SK-N-SH (cell line): ENCODE results near the gene UVRAG. TPM values are rescaled to one million over a fixed set of nuclear protein-coding genes. Genes with fewer than 3 reads are reported as not detected.

Experiments used
- CTCF ChIA-PET: fragments of 300-600, 350-600 bp; formaldehyde crosslinking; extraction: SDS; loops from one replicate; lab custom pipeline; 2021; lab: Yijun Ruan, JAX
- POLR2A ChIA-PET: fragments of 350-600 bp; sonication (Branson Sonifier 250); formaldehyde crosslinking; extraction: SDS; loops from one replicate; lab custom pipeline; 2020; ENCODE audit warnings: antibody characterized with exemption, inconsistent platforms; lab: Yijun Ruan, JAX
- DNase-seq: peaks from one replicate; pipeline ENCODE4 v3.0.0; 2012
- H2AFZ ChIP-seq: fragments of 200-600 bp; sonication (generic); 2 replicates; pipeline ENCODE4 v1.8.1; 2016; ENCODE audit warnings: antibody characterized with exemption, mild to moderate bottlenecking, low read depth
- H3F3A ChIP-seq: fragments of 200-600 bp; sonication (generic); replicated peaks from 2 replicates; pipeline ENCODE3; 2016; ENCODE audit warnings: antibody characterized with exemption, mild to moderate bottlenecking; ENCODE audit not compliant: insufficient read depth
- H3K27ac ChIP-seq, 2 experiments: fragments of 200-500 bp in 1 of 2; fragments of 200-600 bp in 1 of 2; sonication (Bioruptor generic) in 1 of 2; sonication (generic), shearing (Covaris generic) in 1 of 2; 2 replicates each; pipeline versions ENCODE4 v1.5.1 to v1.6.1; 2014 to 2016; ENCODE audit warnings: low read depth in 2 of 2, inconsistent platforms in 1 of 2, low read length in 1 of 2, mild to moderate bottlenecking in 1 of 2, mixed read lengths in 1 of 2
- H3K27me3 ChIP-seq: fragments of 200-600 bp; sonication (generic), shearing (Covaris generic); 2 replicates; pipeline ENCODE4 v1.6.1; 2016; ENCODE audit warnings: mixed run types; ENCODE audit not compliant: insufficient read depth
- H3K36me3 ChIP-seq, 2 experiments: fragments of 200-500 bp in 1 of 2; fragments of 200-600 bp in 1 of 2; sonication (Bioruptor generic) in 1 of 2; sonication (generic) in 1 of 2; replicated peaks in 1 of 2; 2 replicates each; pipeline versions ENCODE3 to v1.5.1; 2014 to 2016; ENCODE audit warnings: low read length in 1 of 2, mild to moderate bottlenecking in 1 of 2; ENCODE audit not compliant: insufficient read depth in 2 of 2, control insufficient read depth in 1 of 2
- H3K4me1 ChIP-seq, 2 experiments: fragments of 200-500 bp in 1 of 2; fragments of 200-600 bp in 1 of 2; sonication (Bioruptor generic) in 1 of 2; sonication (generic), shearing (Covaris generic) in 1 of 2; 2 replicates each; pipeline versions ENCODE4 v1.5.1 to v1.6.1; 2014 to 2016; ENCODE audit warnings: low read depth in 1 of 2, low read length in 1 of 2, mixed run types in 1 of 2; ENCODE audit not compliant: insufficient read depth in 2 of 2, control insufficient read depth in 1 of 2
- H3K4me2 ChIP-seq: fragments of 200-600 bp; sonication (generic), shearing (Covaris generic); 2 replicates; pipeline ENCODE4 v1.6.1; 2017; ENCODE audit warnings: mixed run types
- H3K4me3 ChIP-seq, 2 experiments: fragments of 200-500 bp in 1 of 2; fragments of 200-600 bp in 1 of 2; sonication (Bioruptor generic) in 1 of 2; sonication (generic), shearing (Covaris generic) in 1 of 2; 2 replicates each; pipeline versions ENCODE4 v1.5.1 to v1.8.1; 2014 to 2016; ENCODE audit warnings: low read depth in 2 of 2, inconsistent platforms in 1 of 2, low read length in 1 of 2, mild to moderate bottlenecking in 1 of 2, mixed read lengths in 1 of 2, moderate library complexity in 1 of 2
- H3K79me2 ChIP-seq: fragments of 200-600 bp; sonication (generic); 2 replicates; pipeline ENCODE4 v1.8.1; 2017; ENCODE audit warnings: mild to moderate bottlenecking; ENCODE audit not compliant: insufficient read depth
- H3K9ac ChIP-seq: fragments of 200-600 bp; sonication (generic); 2 replicates; pipeline ENCODE4 v1.6.1; 2017; ENCODE audit warnings: mixed run types
- H3K9me2 ChIP-seq: fragments of 200-600 bp; sonication (generic); 2 replicates; pipeline ENCODE4 v1.6.1; 2017; ENCODE audit warnings: mixed run types
- H3K9me3 ChIP-seq: fragments of 200-600 bp; sonication (generic); 2 replicates; pipeline ENCODE4 v1.6.1; 2017; ENCODE audit warnings: mixed run types, mild to moderate bottlenecking, moderate library complexity
- H4K20me1 ChIP-seq: fragments of 200-600 bp; sonication (generic); 2 replicates; pipeline ENCODE4 v1.6.1; 2017; ENCODE audit warnings: mild to moderate bottlenecking, mixed run types; ENCODE audit not compliant: insufficient read depth
- CHD2 ChIP-seq: fragments of 150-350 bp; IDR thresholded peaks from 2 replicates; pipeline ENCODE4 v1.6.1; 2018; ENCODE audit warnings: low read length; ENCODE audit not compliant: partially characterized antibody
- ELF1 ChIP-seq: IDR thresholded peaks from 2 replicates; pipeline ENCODE4 v1.4.0; 2012
- EZH2phosphoT487 ChIP-seq: fragments of 200-600 bp; sonication (generic); IDR thresholded peaks from 2 replicates; pipeline ENCODE4 v1.6.1; 2017; ENCODE audit warnings: low read depth, mixed run types, mild to moderate bottlenecking, antibody characterized with exemption, moderate library complexity, borderline replicate concordance
- FOSL2 ChIP-seq: IDR thresholded peaks from 2 replicates; pipeline ENCODE4 v1.4.0; 2012; ENCODE audit warnings: low read depth, mild to moderate bottlenecking, moderate library complexity, borderline replicate concordance
- GATA2 ChIP-seq: sonication (generic); formaldehyde crosslinking; IDR thresholded peaks from 2 replicates; pipeline ENCODE4 v1.5.0; 2020; ENCODE audit warnings: mild to moderate bottlenecking, missing genetic modification reagents
- JUND ChIP-seq: IDR thresholded peaks from 2 replicates; pipeline ENCODE4 v1.4.0; 2012
- MEF2A ChIP-seq: IDR thresholded peaks from 2 replicates; pipeline ENCODE4 v1.4.0; 2012; ENCODE audit warnings: low read depth, borderline replicate concordance
- MXI1 ChIP-seq: IDR thresholded peaks from 2 replicates; pipeline ENCODE4 v1.6.1; 2012; ENCODE audit warnings: mild to moderate bottlenecking, low read depth, low read length, improper control_type of control experiment
- POLR2AphosphoS5 ChIP-seq: IDR thresholded peaks from 2 replicates; pipeline ENCODE4 v1.6.1; 2012; ENCODE audit warnings: low read depth, low read length
- RFX5 ChIP-seq: IDR thresholded peaks from 2 replicates; pipeline ENCODE4 v1.6.1; 2012; ENCODE audit warnings: mild to moderate bottlenecking, improper control_type of control experiment, low read length
- SMC3 ChIP-seq: IDR thresholded peaks from 2 replicates; pipeline ENCODE4 v1.6.1; 2012; ENCODE audit warnings: low read depth, low read length, improper control_type of control experiment
- TAF1 ChIP-seq: IDR thresholded peaks from 2 replicates; pipeline ENCODE4 v1.6.1; 2012; ENCODE audit warnings: low read depth, mild to moderate bottlenecking, low read length, moderate library complexity, borderline replicate concordance
- TEAD4 ChIP-seq: IDR thresholded peaks from 2 replicates; pipeline ENCODE4 v1.4.0; 2012; ENCODE audit warnings: mild to moderate bottlenecking, borderline replicate concordance; ENCODE audit not compliant: insufficient read depth
- YY1 ChIP-seq: IDR thresholded peaks from 2 replicates; pipeline ENCODE4 v1.4.0; 2012; ENCODE audit warnings: low read depth, mild to moderate bottlenecking
- WGBS: methylation state at CpG from one replicate; pipeline ENCODE4 v1.1.6; 2017; ENCODE audit warnings: low lambda C conversion rate; 5-methylcytosine and 5-hydroxymethylcytosine counted together
- polyA plus RNA-seq, 3 experiments: library from polyadenylated mRNA; depleted of rRNA; stranded (reverse); fragments of >200 nt; gene quantifications; 2 replicates each; pipeline ENCODE4 v1.2.3, GENCODE V29; 2012
- TF ChIP-seq, protein P1 (sequence below): IDR thresholded peaks from 2 replicates; pipeline ENCODE4 v1.4.0; 2012; ENCODE audit warnings: low read depth
- TF ChIP-seq, protein P2 (sequence below): IDR thresholded peaks from 2 replicates; pipeline ENCODE4 v1.6.1; 2012; ENCODE audit warnings: mild to moderate bottlenecking, low read depth, low read length, moderate library complexity
- TF ChIP-seq, protein P3 (sequence below): IDR thresholded peaks from 2 replicates; pipeline ENCODE4 v1.4.0; 2012; ENCODE audit warnings: low read depth, borderline replicate concordance
- TF ChIP-seq, protein P4 (sequence below): IDR thresholded peaks from 2 replicates; pipeline ENCODE4; 2012
- TF ChIP-seq, protein P5 (sequence below): IDR thresholded peaks from 2 replicates; pipeline ENCODE4 v1.4.0; 2012; ENCODE audit warnings: low read depth, borderline replicate concordance

Gene UVRAG
- polyA plus RNA-seq, 1 of the 3 experiments (the other 2 are of a cell fraction) = 5.8 TPM

DNA sequence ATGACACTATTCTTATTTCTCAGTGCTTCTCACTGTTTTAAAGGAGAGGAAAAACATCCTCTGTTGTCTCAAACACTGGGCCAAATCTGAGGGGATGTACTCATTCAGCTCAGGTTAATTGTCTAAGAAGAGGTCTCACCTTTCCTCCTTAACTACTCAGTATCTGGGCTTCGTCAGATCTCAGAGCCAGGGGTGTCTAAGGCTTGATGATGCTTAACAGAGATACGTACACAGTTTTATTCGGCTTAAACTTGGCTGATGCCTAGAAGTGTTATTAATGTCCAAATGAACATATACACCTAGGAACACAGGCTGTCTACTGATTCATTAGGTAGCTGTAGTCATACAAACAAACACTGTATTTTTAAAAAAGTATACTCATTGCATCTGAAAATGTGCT is 85.8 kb downstream of the UVRAG start:
- 97% methylated on average over 3 of the region's 3 CpGs for WGBS
- no peaks in the 10 kb centered on the region for H3K79me2 ChIP-seq
- DNase-seq = no peak
- H3K4me3 ChIP-seq = no peak overlapping the region
- peaks cover 4% of the 10 kb centered on the region for H3F3A ChIP-seq
- H3K9ac ChIP-seq = no peak overlapping the region
- POLR2A ChIA-PET = no interaction called here
- H3K4me1 ChIP-seq = peaks cover 0 to 12% of the 10 kb centered on the region in 2 experiments; a peak in 2 of 4 replicates
- no peak overlapping the region for H3K4me2 ChIP-seq
- no peaks in the 10 kb centered on the region for H3K9me3 ChIP-seq
- no peaks in the 10 kb centered on the region for H3K27me3 ChIP-seq
- no peak overlapping the region for H2AFZ ChIP-seq
- no peaks in the 10 kb centered on the region for H4K20me1 ChIP-seq
- CTCF ChIA-PET = interaction anchor here (5.7 to 14.2 kb wide), 2 partner anchors 308 to 418 kb away, joined by 38 to 174 read pairs; partner anchors contain the start of gene WNT11
- H3K36me3 ChIP-seq = no peaks in the 10 kb centered on the region
- H3K9me2 ChIP-seq = no peaks in the 10 kb centered on the region
- TF ChIP-seq RFX5 = no peak
- TF ChIP-seq YY1 = no peak
- no peak for TF ChIP-seq ELF1
- no peak for TF ChIP-seq MEF2A
- no peak for TF ChIP-seq EZH2phosphoT487
- TF ChIP-seq, protein P1, sequence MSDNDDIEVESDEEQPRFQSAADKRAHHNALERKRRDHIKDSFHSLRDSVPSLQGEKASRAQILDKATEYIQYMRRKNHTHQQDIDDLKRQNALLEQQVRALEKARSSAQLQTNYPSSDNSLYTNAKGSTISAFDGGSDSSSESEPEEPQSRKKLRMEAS = no peak
- TF ChIP-seq, protein P2, sequence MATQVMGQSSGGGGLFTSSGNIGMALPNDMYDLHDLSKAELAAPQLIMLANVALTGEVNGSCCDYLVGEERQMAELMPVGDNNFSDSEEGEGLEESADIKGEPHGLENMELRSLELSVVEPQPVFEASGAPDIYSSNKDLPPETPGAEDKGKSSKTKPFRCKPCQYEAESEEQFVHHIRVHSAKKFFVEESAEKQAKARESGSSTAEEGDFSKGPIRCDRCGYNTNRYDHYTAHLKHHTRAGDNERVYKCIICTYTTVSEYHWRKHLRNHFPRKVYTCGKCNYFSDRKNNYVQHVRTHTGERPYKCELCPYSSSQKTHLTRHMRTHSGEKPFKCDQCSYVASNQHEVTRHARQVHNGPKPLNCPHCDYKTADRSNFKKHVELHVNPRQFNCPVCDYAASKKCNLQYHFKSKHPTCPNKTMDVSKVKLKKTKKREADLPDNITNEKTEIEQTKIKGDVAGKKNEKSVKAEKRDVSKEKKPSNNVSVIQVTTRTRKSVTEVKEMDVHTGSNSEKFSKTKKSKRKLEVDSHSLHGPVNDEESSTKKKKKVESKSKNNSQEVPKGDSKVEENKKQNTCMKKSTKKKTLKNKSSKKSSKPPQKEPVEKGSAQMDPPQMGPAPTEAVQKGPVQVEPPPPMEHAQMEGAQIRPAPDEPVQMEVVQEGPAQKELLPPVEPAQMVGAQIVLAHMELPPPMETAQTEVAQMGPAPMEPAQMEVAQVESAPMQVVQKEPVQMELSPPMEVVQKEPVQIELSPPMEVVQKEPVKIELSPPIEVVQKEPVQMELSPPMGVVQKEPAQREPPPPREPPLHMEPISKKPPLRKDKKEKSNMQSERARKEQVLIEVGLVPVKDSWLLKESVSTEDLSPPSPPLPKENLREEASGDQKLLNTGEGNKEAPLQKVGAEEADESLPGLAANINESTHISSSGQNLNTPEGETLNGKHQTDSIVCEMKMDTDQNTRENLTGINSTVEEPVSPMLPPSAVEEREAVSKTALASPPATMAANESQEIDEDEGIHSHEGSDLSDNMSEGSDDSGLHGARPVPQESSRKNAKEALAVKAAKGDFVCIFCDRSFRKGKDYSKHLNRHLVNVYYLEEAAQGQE = no peak
- no peak for TF ChIP-seq SMC3
- no peak for TF ChIP-seq JUND
- TF ChIP-seq TEAD4 = no peak
- TF ChIP-seq MXI1 = no peak
- TF ChIP-seq, protein P3, sequence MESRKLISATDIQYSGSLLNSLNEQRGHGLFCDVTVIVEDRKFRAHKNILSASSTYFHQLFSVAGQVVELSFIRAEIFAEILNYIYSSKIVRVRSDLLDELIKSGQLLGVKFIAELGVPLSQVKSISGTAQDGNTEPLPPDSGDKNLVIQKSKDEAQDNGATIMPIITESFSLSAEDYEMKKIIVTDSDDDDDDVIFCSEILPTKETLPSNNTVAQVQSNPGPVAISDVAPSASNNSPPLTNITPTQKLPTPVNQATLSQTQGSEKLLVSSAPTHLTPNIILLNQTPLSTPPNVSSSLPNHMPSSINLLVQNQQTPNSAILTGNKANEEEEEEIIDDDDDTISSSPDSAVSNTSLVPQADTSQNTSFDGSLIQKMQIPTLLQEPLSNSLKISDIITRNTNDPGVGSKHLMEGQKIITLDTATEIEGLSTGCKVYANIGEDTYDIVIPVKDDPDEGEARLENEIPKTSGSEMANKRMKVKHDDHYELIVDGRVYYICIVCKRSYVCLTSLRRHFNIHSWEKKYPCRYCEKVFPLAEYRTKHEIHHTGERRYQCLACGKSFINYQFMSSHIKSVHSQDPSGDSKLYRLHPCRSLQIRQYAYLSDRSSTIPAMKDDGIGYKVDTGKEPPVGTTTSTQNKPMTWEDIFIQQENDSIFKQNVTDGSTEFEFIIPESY = no peak
- TF ChIP-seq, protein P4, sequence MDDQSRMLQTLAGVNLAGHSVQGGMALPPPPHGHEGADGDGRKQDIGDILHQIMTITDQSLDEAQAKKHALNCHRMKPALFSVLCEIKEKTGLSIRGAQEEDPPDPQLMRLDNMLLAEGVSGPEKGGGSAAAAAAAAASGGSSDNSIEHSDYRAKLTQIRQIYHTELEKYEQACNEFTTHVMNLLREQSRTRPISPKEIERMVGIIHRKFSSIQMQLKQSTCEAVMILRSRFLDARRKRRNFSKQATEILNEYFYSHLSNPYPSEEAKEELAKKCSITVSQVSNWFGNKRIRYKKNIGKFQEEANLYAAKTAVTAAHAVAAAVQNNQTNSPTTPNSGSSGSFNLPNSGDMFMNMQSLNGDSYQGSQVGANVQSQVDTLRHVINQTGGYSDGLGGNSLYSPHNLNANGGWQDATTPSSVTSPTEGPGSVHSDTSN = no peak
- TF ChIP-seq GATA2 (CRISPR knock-in tag) = no peak
- TF ChIP-seq FOSL2 = no peak
- no peak for TF ChIP-seq CHD2
- no peak for TF ChIP-seq POLR2AphosphoS5
- no peak for TF ChIP-seq TAF1
- TF ChIP-seq, protein P5, sequence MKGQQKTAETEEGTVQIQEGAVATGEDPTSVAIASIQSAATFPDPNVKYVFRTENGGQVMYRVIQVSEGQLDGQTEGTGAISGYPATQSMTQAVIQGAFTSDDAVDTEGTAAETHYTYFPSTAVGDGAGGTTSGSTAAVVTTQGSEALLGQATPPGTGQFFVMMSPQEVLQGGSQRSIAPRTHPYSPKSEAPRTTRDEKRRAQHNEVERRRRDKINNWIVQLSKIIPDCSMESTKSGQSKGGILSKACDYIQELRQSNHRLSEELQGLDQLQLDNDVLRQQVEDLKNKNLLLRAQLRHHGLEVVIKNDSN = no peak
- H3K27ac ChIP-seq = no peak overlapping the region
